H1 (cell line): ENCODE measurements around the gene TPPP2. TPM values are rescaled to one million over a fixed set of nuclear protein-coding genes. Genes with fewer than 3 reads are reported as not detected.

Experiments used
- CTCF ChIA-PET: fragments of 300-600 bp; sonication (Branson Sonifier 250); formaldehyde crosslinking; loops from one replicate; lab custom pipeline; 2021; ENCODE audit not compliant: partially characterized antibody; lab: Charles Lee
- POLR2A ChIA-PET: fragments of 300-600 bp; sonication (Branson Sonifier 250); formaldehyde crosslinking; loops from one replicate; lab custom pipeline; 2021; ENCODE audit warnings: inconsistent platforms; ENCODE audit not compliant: partially characterized antibody; lab: Charles Lee
- DNase-seq, 2 experiments: peaks; one replicate each; pipeline versions ENCODE4 v3.0.0 to v3.0.0-alpha.2; 2010 to 2022; ENCODE audit warnings: low spot score in 2 of 2, low read depth in 1 of 2, mixed read lengths in 1 of 2
- FAIRE-seq: peaks from 2 replicates; lab custom pipeline; 2011; peaks lifted over from hg19 to GRCh38; lab: Jason Lieb, UNC
- H2AFZ ChIP-seq: 2 replicates; pipeline ENCODE4 v1.8.1; 2012; ENCODE audit warnings: low read length, inconsistent platforms
- H2AK5ac ChIP-seq: 2 replicates; pipeline ENCODE4 v1.6.1; 2013; ENCODE audit warnings: low read depth, low read length
- H2BK120ac ChIP-seq: replicated peaks from 2 replicates; pipeline ENCODE3; 2013; ENCODE audit warnings: low read depth, low read length, inconsistent platforms
- H2BK12ac ChIP-seq: 2 replicates; pipeline ENCODE4 v1.6.1; 2013; ENCODE audit warnings: low read depth, low read length
- H2BK15ac ChIP-seq: 2 replicates; pipeline ENCODE4 v1.6.1; 2013; ENCODE audit warnings: low read length
- H2BK20ac ChIP-seq: 2 replicates; pipeline ENCODE4 v1.6.1; 2013; ENCODE audit warnings: low read length
- H2BK5ac ChIP-seq: 2 replicates; pipeline ENCODE4 v1.6.1; 2013; ENCODE audit warnings: low read depth, low read length
- H3K14ac ChIP-seq: 2 replicates; pipeline ENCODE4 v1.6.1; 2013; ENCODE audit warnings: inconsistent platforms; ENCODE audit not compliant: insufficient read length
- H3K18ac ChIP-seq: 2 replicates; pipeline ENCODE4 v1.6.1; 2013; ENCODE audit warnings: low read length; ENCODE audit errors: extremely low read depth
- H3K23ac ChIP-seq: 2 replicates; pipeline ENCODE4 v1.6.1; 2013; ENCODE audit warnings: inconsistent platforms; ENCODE audit not compliant: insufficient read length
- H3K23me2 ChIP-seq: 2 replicates; pipeline ENCODE4 v1.6.1; 2013; ENCODE audit warnings: low read depth, low read length
- H3K27ac ChIP-seq: 2 replicates; pipeline ENCODE4 v1.6.1; 2011; ENCODE audit warnings: low read depth, low read length, inconsistent platforms
- H3K27me3 ChIP-seq, 4 experiments: replicated peaks in 1 of 4; 1 replicate in 1 of 4; 2 replicates in 3 of 4; pipeline versions ENCODE4 v1.6.1 to v1.8.1; 2011 to 2013; ENCODE audit warnings: low read length in 3 of 4, mild to moderate bottlenecking in 3 of 4, inconsistent platforms in 2 of 4, mixed read lengths in 2 of 4, moderate library complexity in 1 of 4; ENCODE audit not compliant: control insufficient read depth in 3 of 4, insufficient read depth in 3 of 4; ENCODE audit errors: extremely low read depth in 1 of 4
- H3K36me3 ChIP-seq, 4 experiments: 2 replicates each; pipeline versions ENCODE4 v1.6.1 to v1.8.1; 2011 to 2013; ENCODE audit warnings: mild to moderate bottlenecking in 4 of 4, low read length in 3 of 4, moderate library complexity in 2 of 4, control low read depth in 1 of 4, inconsistent platforms in 1 of 4; ENCODE audit not compliant: insufficient read depth in 4 of 4, control insufficient read depth in 2 of 4
- H3K4ac ChIP-seq: replicated peaks from 2 replicates; pipeline ENCODE3; 2013; ENCODE audit warnings: low read length, low read depth, mixed read lengths, inconsistent platforms; ENCODE audit not compliant: insufficient read length
- H3K4me1 ChIP-seq, 4 experiments: replicated peaks in 1 of 4; 1 replicate in 1 of 4; 2 replicates in 3 of 4; pipeline versions ENCODE4 v1.6.1 to v1.8.1; 2011 to 2013; ENCODE audit warnings: low read length in 3 of 4, inconsistent platforms in 2 of 4, mixed read lengths in 1 of 4; ENCODE audit not compliant: insufficient read depth in 4 of 4, control insufficient read depth in 3 of 4
- H3K4me2 ChIP-seq, 2 experiments: 2 replicates each; pipeline versions ENCODE4 v1.6.1 to v1.8.1; 2011 to 2013; ENCODE audit warnings: low read depth in 2 of 2, low read length in 2 of 2, control low read depth in 1 of 2, inconsistent platforms in 1 of 2, mild to moderate bottlenecking in 1 of 2; ENCODE audit not compliant: insufficient read depth in 1 of 2
- H3K4me3 ChIP-seq, 4 experiments: fragments of 200-600, 300-600 bp in 1 of 4; sonication (generic), shearing (Covaris generic), sonication (Bioruptor Twin) in 1 of 4; 2 replicates each; pipeline versions ENCODE4 v1.5.1 to v1.8.1; 2011 to 2016; ENCODE audit warnings: low read length in 4 of 4, low read depth in 3 of 4, control low read depth in 2 of 4, inconsistent platforms in 2 of 4, mild to moderate bottlenecking in 2 of 4, mixed read lengths in 1 of 4, moderate library complexity in 1 of 4; ENCODE audit not compliant: insufficient read depth in 2 of 4; ENCODE audit errors: extremely low read depth in 1 of 4
- H3K56ac ChIP-seq: replicated peaks from 2 replicates; pipeline ENCODE3; 2013; ENCODE audit warnings: low read depth, mild to moderate bottlenecking, mixed read lengths, low read length, inconsistent platforms; ENCODE audit not compliant: insufficient read length
- H3K79me1 ChIP-seq: 2 replicates; pipeline ENCODE4 v1.6.1; 2013; ENCODE audit warnings: low read depth, low read length, control low read depth
- H3K79me2 ChIP-seq, 2 experiments: 2 replicates each; pipeline versions ENCODE4 v1.6.1 to v1.8.1; 2012 to 2013; ENCODE audit warnings: low read length in 2 of 2, mild to moderate bottlenecking in 2 of 2, inconsistent platforms in 1 of 2; ENCODE audit not compliant: insufficient read depth in 2 of 2, control insufficient read depth in 1 of 2
- H3K9ac ChIP-seq, 4 experiments: replicated peaks in 1 of 4; 1 replicate in 1 of 4; 2 replicates in 3 of 4; pipeline versions ENCODE4 v1.6.1 to v1.8.1; 2011 to 2013; ENCODE audit warnings: low read depth in 3 of 4, low read length in 3 of 4, control low read depth in 2 of 4, mild to moderate bottlenecking in 2 of 4, moderate library complexity in 2 of 4, inconsistent platforms in 1 of 4; ENCODE audit errors: extremely low read depth in 1 of 4
- H3K9me3 ChIP-seq, 2 experiments: 2 replicates each; pipeline versions ENCODE4 v1.6.1 to v1.8.1; 2012 to 2013; ENCODE audit warnings: mild to moderate bottlenecking in 2 of 2, moderate library complexity in 2 of 2, control low read depth in 1 of 2, inconsistent platforms in 1 of 2, low read depth in 1 of 2, low read length in 1 of 2, mixed read lengths in 1 of 2; ENCODE audit not compliant: insufficient read depth in 2 of 2
- H4K20me1 ChIP-seq, 2 experiments: replicated peaks in 1 of 2; 2 replicates each; pipeline versions ENCODE3 to v1.8.1; 2011 to 2013; ENCODE audit warnings: inconsistent platforms in 2 of 2, low read length in 2 of 2, mild to moderate bottlenecking in 1 of 2; ENCODE audit not compliant: insufficient read depth in 2 of 2, control insufficient read depth in 1 of 2
- H4K5ac ChIP-seq: 2 replicates; pipeline ENCODE4 v1.6.1; 2013; ENCODE audit warnings: low read length, low read depth, mixed read lengths, inconsistent platforms; ENCODE audit not compliant: insufficient read length
- H4K8ac ChIP-seq: 2 replicates; pipeline ENCODE4 v1.8.0; 2013; ENCODE audit warnings: mild to moderate bottlenecking, moderate library complexity, low read length, inconsistent platforms; ENCODE audit not compliant: insufficient read depth; ENCODE audit errors: extremely low read depth
- H4K91ac ChIP-seq: replicated peaks from 2 replicates; pipeline ENCODE3; 2013; ENCODE audit warnings: low read length, mixed read lengths, inconsistent platforms; ENCODE audit not compliant: insufficient read length
- CBX8 ChIP-seq: fragments of 300-800, 300-1000 bp; sonication (generic); IDR thresholded peaks from 2 replicates; pipeline ENCODE4 v1.7.1; 2016; ENCODE audit warnings: low read depth, low read length, borderline replicate concordance
- CHD2 ChIP-seq: IDR thresholded peaks from 2 replicates; pipeline ENCODE4 v1.6.1; 2012; ENCODE audit warnings: low read length, improper control_type of control experiment
- CREB1 ChIP-seq: IDR thresholded peaks from 2 replicates; pipeline ENCODE4 v1.6.1; 2012; ENCODE audit warnings: inconsistent platforms
- NANOG ChIP-seq: IDR thresholded peaks from 2 replicates; pipeline ENCODE4 v1.6.1; 2011; ENCODE audit warnings: low read length, low read depth, mild to moderate bottlenecking, inconsistent platforms; ENCODE audit not compliant: insufficient read depth, poor library complexity, severe bottlenecking
- POU5F1 ChIP-seq: IDR thresholded peaks from 2 replicates; pipeline ENCODE4 v1.6.1; 2011; ENCODE audit warnings: low read depth, mild to moderate bottlenecking, low read length, moderate library complexity
- RXRA ChIP-seq: IDR thresholded peaks from 2 replicates; pipeline ENCODE4 v1.6.1; 2011; ENCODE audit warnings: low read depth, mild to moderate bottlenecking, low read length, moderate library complexity; ENCODE audit not compliant: insufficient read depth
- SIN3A ChIP-seq, 2 experiments: IDR thresholded peaks in 1 of 2; conservative IDR thresholded peaks in 1 of 2; 2 replicates each; pipeline ENCODE4 v1.6.1; 2011 to 2012; ENCODE audit warnings: low read length in 2 of 2, improper control_type of control experiment in 1 of 2, low read depth in 1 of 2, mild to moderate bottlenecking in 1 of 2
- SIX5 ChIP-seq: IDR thresholded peaks from 2 replicates; pipeline ENCODE4 v1.6.1; 2011; ENCODE audit warnings: mild to moderate bottlenecking, low read depth, low read length
- TAF1 ChIP-seq: IDR thresholded peaks from 2 replicates; pipeline ENCODE4 v1.6.1; 2011; ENCODE audit warnings: mild to moderate bottlenecking, low read depth, low read length
- TEAD4 ChIP-seq: IDR thresholded peaks from 2 replicates; pipeline ENCODE4 v1.6.1; 2012; ENCODE audit warnings: low read depth, low read length, inconsistent platforms, mixed read lengths
- ZNF274 ChIP-seq: IDR thresholded peaks from 2 replicates; pipeline ENCODE4 v1.7.0; 2012; ENCODE audit warnings: low read length, borderline replicate concordance; ENCODE audit errors: extremely low read depth
- WGBS, 2 experiments: shearing (Covaris generic) in 1 of 2; methylation state at CpG; one replicate each; pipeline versions ENCODE4 v1.1.6 to v1.1.7; 2013 to 2015; ENCODE audit warnings: low lambda C conversion rate in 2 of 2, mixed read lengths in 2 of 2, inconsistent platforms in 1 of 2, low coverage in 1 of 2, missing lambda C conversion rate in 1 of 2; ENCODE audit not compliant: insufficient replicate concordance in 2 of 2, insufficient coverage in 1 of 2, insufficient read length in 1 of 2; ENCODE audit errors: extremely low coverage in 1 of 2, missing lambda C conversion rate in 1 of 2; 5-methylcytosine and 5-hydroxymethylcytosine counted together
- polyA plus RNA-seq, 7 experiments: library from polyadenylated mRNA; depleted of rRNA in 3 of 7; stranded (reverse) in 5 of 7; unstranded in 2 of 7; fragments of >200 nt in 5 of 7; fragments of 200-250 nt in 2 of 7; gene quantifications; 1 replicate in 5 of 7; 2 replicates in 1 of 7; 4 replicates in 1 of 7; pipeline versions ENCODE4 v1.2.1 to v1.2.3, GENCODE V29; 2011 to 2013; ENCODE audit warnings: missing spikeins in 2 of 7, mixed read lengths in 2 of 7
- total RNA-seq: library from RNA; stranded (reverse); fragmentation: NEBNext Ultra II Directional; extraction: Animal tissue kit (Norgen Biotek cat#: 25700); gene quantifications from 2 replicates; pipeline ENCODE4 v1.2.1, GENCODE V29; 2021

The TPPP2 gene
- total and polyA plus RNA-seq, 2 of the 8 experiments (the other 6 are each of a cell fraction or from before 2014, with no cell fraction given), result not detected

- Histone ChIP-seq H3K4me2 (peak within 1 kb of the TSS; percentile 93 to 94), H3K79me1 (no peaks in the 10 kb centered on the region), H4K8ac (peak within 1 kb of the TSS; percentile 91), H3K4ac (no peak within 1 kb of the TSS), H3K36me3 (peaks cover 0 to 5% (median 0%) of the 10 kb centered on the region in 4 experiments; a peak in 1 of 8 replicates), H3K18ac (peak within 1 kb of the TSS; percentile 95), H2AFZ (no peak within 1 kb of the TSS; the same call in 1 of the 2 replicates), H3K23me2 (peaks cover 17% of the 10 kb centered on the region), H2BK20ac (peak within 1 kb of the TSS; percentile 61; the same call in 1 of the 2 replicates), H3K14ac (no peak within 1 kb of the TSS), H3K9ac (peak within 1 kb of the TSS in 3 of 4 experiments; percentile 38 to 71 (median 50); a peak in 4 of 7 replicates), H2BK5ac (peak within 1 kb of the TSS; percentile 93), H4K91ac (peak within 1 kb of the TSS; percentile 75), H3K4me1 (peaks cover 4 to 22% (median 14%) of the 10 kb centered on the region in 4 experiments; a peak in 6 of 7 replicates), H2BK120ac (no peak within 1 kb of the TSS), H3K79me2 (no peaks in the 10 kb centered on the region), H2BK15ac (peak within 1 kb of the TSS; percentile 98; the same call in 1 of the 2 replicates), H3K23ac (no peak within 1 kb of the TSS), H4K5ac (peak within 1 kb of the TSS; percentile 94), H3K56ac (peak within 1 kb of the TSS; percentile 46), H3K4me3 (peak within 1 kb of the TSS; percentile 64 to 92 (median 70)), H3K9me3 (no peaks in the 10 kb centered on the region), H2BK12ac (peak within 1 kb of the TSS; percentile 98), H4K20me1 (no peaks in the 10 kb centered on the region), H3K27me3 (peaks cover 2 to 25% (median 22%) of the 10 kb centered on the region in 4 experiments; a peak in 6 of 7 replicates), H2AK5ac (no peak within 1 kb of the TSS), H3K27ac (peak within 1 kb of the TSS; percentile 71; the same call in 1 of the 2 replicates)
- CTCF ChIA-PET, result interaction anchor here (0.6 to 16.1 kb wide), 7 partner anchors 9 to 575 kb away, joined by 3 to 371 read pairs (median 5); partner anchors contain the start of genes ARHGEF40 and RNASE7
- FAIRE-seq (no peak), DNase-seq (peak in 1 of 2 experiments; percentile 91)
- WGBS, 2 experiments, result 1% methylated on average over 33 of the region's 72 CpGs; no CpG with 5 or more reads in 1 of the 2 experiments
- POLR2A ChIA-PET, result interaction anchor here (0.6 to 3.4 kb wide), 9 partner anchors 8 to 78 kb away, joined by 3 to 19 read pairs (median 4); partner anchors contain the start of gene ARHGEF40
- peak in 1 of 2 experiments; percentile 32; a peak in 1 of 4 replicates for TF ChIP-seq SIN3A (conservative IDR thresholded peaks at IDR 0.05 in 1 of 2, IDR thresholded peaks at IDR 0.05 in 1 of 2; ENCODE audit: low read depth in 1 of 2, low read length in 2 of 2)
- no peak for TF ChIP-seq ZNF274
- TF ChIP-seq CREB1, result no peak
- no peak; the same call in 1 of the 2 replicates for TF ChIP-seq TAF1
- TF ChIP-seq RXRA, result no peak
- no peak for TF ChIP-seq SIX5
- TF ChIP-seq POU5F1, result no peak
- TF ChIP-seq CHD2, result no peak
- TF ChIP-seq TEAD4, result no peak; the same call in 1 of the 2 replicates
- TF ChIP-seq CBX8, result no peak
- no peak for TF ChIP-seq NANOG
Observed at GRCh38 chr14:21024585-21025370, 5.2 kb upstream of the TPPP2 start, which contains the start of gene NDRG2. NDRG2 (minus strand) TSS chr14:21025061; CDS start chr14:21023315, 1,746 bp downstream.
